PC-9 (cell line): Measurements from ENCODE around the gene HEPACAM2. TPM values are rescaled to one million over a fixed set of nuclear protein-coding genes. Genes with fewer than 3 reads are reported as not detected.

Source experiments
- Bru-seq: library from RNA; stranded (reverse); fragments of 400-500 nt; gene quantifications from one replicate; lab custom pipeline; 2021; lab: Mats Ljungman, UMichigan
- BruChase-seq, 2 experiments: library from RNA; stranded (reverse); fragments of 400-500 nt; gene quantifications; one replicate each; lab custom pipeline; 2021; lab: Mats Ljungman, UMichigan
- BruUV-seq: library from RNA; stranded (reverse); fragments of 400-500 nt; replicated peaks from 2 replicates; lab custom pipeline; 2021; lab: Mats Ljungman, UMichigan
- CTCF ChIA-PET: fragments of 300-600 bp; sonication (Branson Sonifier 250); formaldehyde crosslinking; loops from one replicate; lab custom pipeline; 2022; ENCODE audit warnings: antibody characterized with exemption; lab: Charles Lee
- POLR2A ChIA-PET: fragments of 300-600 bp; sonication (Branson Sonifier 250); formaldehyde crosslinking; loops from one replicate; lab custom pipeline; 2022; ENCODE audit warnings: antibody characterized with exemption; ENCODE audit not compliant: unreplicated experiment; lab: Charles Lee
- DNase-seq, 2 experiments: peaks; one replicate each; pipeline versions ENCODE4 v3.0.0 to v3.0.0-alpha.2; 2015 to 2022; ENCODE audit warnings: mixed read lengths in 1 of 2
- H2AFZ ChIP-seq: fragments of 200-600 bp; sonication (generic); 2 replicates; pipeline ENCODE4 v1.8.1; 2017; ENCODE audit warnings: antibody characterized with exemption
- H3F3A ChIP-seq: fragments of 200-600 bp; sonication (generic); 2 replicates; pipeline ENCODE4 v1.8.1; 2017; ENCODE audit warnings: antibody characterized with exemption, mild to moderate bottlenecking, low read depth; ENCODE audit not compliant: insufficient read depth
- H3K27ac ChIP-seq: fragments of 200-600 bp; sonication (generic); 2 replicates; pipeline ENCODE4 v1.6.1; 2016; ENCODE audit warnings: mixed run types
- H3K27me3 ChIP-seq: fragments of 200-600 bp; sonication (generic); 2 replicates; pipeline ENCODE4 v1.6.1; 2016; ENCODE audit warnings: low read depth, mixed run types; ENCODE audit not compliant: insufficient read depth
- H3K36me3 ChIP-seq: fragments of 200-600 bp; sonication (generic); 2 replicates; pipeline ENCODE4 v1.6.1; 2016; ENCODE audit warnings: low read depth, mixed run types
- H3K4me1 ChIP-seq: fragments of 200-600 bp; sonication (generic); replicated peaks from 2 replicates; pipeline ENCODE4 v1.6.1; 2016; ENCODE audit warnings: mixed run types; ENCODE audit not compliant: insufficient read depth
- H3K4me2 ChIP-seq: fragments of 200-600 bp; sonication (generic); 2 replicates; pipeline ENCODE4 v1.6.1; 2017; ENCODE audit warnings: mixed run types
- H3K4me3 ChIP-seq: fragments of 200-600 bp; sonication (generic); 2 replicates; pipeline ENCODE4 v1.6.1; 2016; ENCODE audit warnings: mixed run types
- H3K79me2 ChIP-seq: fragments of 200-600 bp; sonication (generic); 2 replicates; pipeline ENCODE4 v1.6.1; 2017; ENCODE audit warnings: low read depth, mixed run types
- H3K9me2 ChIP-seq: fragments of 200-600 bp; sonication (generic); 2 replicates; pipeline ENCODE4 v1.8.1; 2017; ENCODE audit warnings: mild to moderate bottlenecking; ENCODE audit not compliant: insufficient read depth
- H3K9me3 ChIP-seq: fragments of 200-600 bp; sonication (generic); 2 replicates; pipeline ENCODE4 v1.8.1; 2016; ENCODE audit warnings: low read depth; ENCODE audit not compliant: insufficient read depth
- H4K20me1 ChIP-seq: fragments of 200-600 bp; sonication (generic); 2 replicates; pipeline ENCODE4 v1.8.1; 2017; ENCODE audit not compliant: insufficient read depth
- EZH2 ChIP-seq: fragments of 200-600 bp; sonication (generic); IDR thresholded peaks from 2 replicates; pipeline ENCODE4 v1.8.0; 2017; ENCODE audit warnings: antibody characterized with exemption, low read depth
- intact Hi-C: fragments of 100-400 bp; cut with micrococcal nuclease; formaldehyde crosslinking; loops from one replicate; pipeline ENCODE4 v1.10.0; 2022; ENCODE audit not compliant: unreplicated experiment
- long read RNA-seq: library from polyadenylated mRNA; stranded (forward); transcript quantifications from one replicate; pipeline ENCODE4 v2.0.0, GENCODE V29; 2022
- total RNA-seq: library from RNA; stranded (reverse); gene quantifications from 2 replicates; pipeline ENCODE4 v1.2.3, GENCODE V29; 2021
- TF ChIP-seq, protein P1 (sequence below): fragments of 200-600 bp; sonication (generic); conservative IDR thresholded peaks from 2 replicates; pipeline ENCODE4 v1.6.1; 2017; ENCODE audit warnings: mixed run types, antibody characterized with exemption, mild to moderate bottlenecking, moderate library complexity

HEPACAM2 gene
- total RNA-seq, result not detected in 2 replicates
- percentile 6 among the genes with signal in this experiment for Bru-seq, nascent RNA
- not detected for BruChase-seq, experiment 1, labeled RNA remaining after a 2-hour chase
- BruChase-seq, experiment 2, labeled RNA remaining after a 6-hour chase, result percentile 7 among the genes with signal in this experiment
- long read RNA-seq, result 0 reads

DNA sequence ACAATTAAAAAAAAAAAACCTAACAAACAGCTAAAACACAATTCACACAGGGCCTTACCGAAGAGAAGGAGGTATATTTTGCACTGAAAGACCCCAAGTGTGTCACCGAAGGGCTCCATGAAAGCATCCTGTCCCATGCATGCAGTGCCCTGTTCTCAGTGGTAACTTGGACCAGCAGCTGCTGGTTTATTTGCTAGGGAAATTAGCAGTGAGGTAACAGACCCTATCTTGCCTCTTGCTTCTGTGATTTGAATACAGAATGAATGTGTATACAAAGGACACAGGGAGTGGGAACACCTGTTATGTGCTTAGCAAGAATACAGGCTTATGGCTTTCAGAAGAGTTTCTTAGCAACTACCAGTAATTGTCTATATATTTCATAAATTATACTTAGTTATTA is at the start of gene HEPACAM2:
TSS of gene HEPACAM2 (minus strand) at position 160 of the 400 bp plus-strand sequence.
- no peak within 1 kb of the TSS for H3K27ac ChIP-seq
- no peak within 1 kb of the TSS for H3K4me3 ChIP-seq
- ChIA-PET POLR2A (no interaction called here), CTCF (no interaction called here)
- H3F3A ChIP-seq, result peaks cover 4% of the 10 kb centered on the region; the same call in 1 of the 2 replicates
- no TSS peak for BruUV-seq
- no peaks in the 10 kb centered on the region for H3K27me3 ChIP-seq
- peaks cover 14% of the 10 kb centered on the region; the same call in 1 of the 2 replicates for H3K4me1 ChIP-seq
- H4K20me1 ChIP-seq, result no peaks in the 10 kb centered on the region
- H3K9me3 ChIP-seq, result no peaks in the 10 kb centered on the region
- DNase-seq, result no peak
- H3K79me2 ChIP-seq, result no peaks in the 10 kb centered on the region
- no peaks in the 10 kb centered on the region; the same call in 1 of the 2 replicates for H3K9me2 ChIP-seq
- H2AFZ ChIP-seq, result no peak within 1 kb of the TSS
- TF ChIP-seq, protein P1, sequence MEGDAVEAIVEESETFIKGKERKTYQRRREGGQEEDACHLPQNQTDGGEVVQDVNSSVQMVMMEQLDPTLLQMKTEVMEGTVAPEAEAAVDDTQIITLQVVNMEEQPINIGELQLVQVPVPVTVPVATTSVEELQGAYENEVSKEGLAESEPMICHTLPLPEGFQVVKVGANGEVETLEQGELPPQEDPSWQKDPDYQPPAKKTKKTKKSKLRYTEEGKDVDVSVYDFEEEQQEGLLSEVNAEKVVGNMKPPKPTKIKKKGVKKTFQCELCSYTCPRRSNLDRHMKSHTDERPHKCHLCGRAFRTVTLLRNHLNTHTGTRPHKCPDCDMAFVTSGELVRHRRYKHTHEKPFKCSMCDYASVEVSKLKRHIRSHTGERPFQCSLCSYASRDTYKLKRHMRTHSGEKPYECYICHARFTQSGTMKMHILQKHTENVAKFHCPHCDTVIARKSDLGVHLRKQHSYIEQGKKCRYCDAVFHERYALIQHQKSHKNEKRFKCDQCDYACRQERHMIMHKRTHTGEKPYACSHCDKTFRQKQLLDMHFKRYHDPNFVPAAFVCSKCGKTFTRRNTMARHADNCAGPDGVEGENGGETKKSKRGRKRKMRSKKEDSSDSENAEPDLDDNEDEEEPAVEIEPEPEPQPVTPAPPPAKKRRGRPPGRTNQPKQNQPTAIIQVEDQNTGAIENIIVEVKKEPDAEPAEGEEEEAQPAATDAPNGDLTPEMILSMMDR, result no peak
- no peak for TF ChIP-seq EZH2
- H3K4me2 ChIP-seq, result no peak within 1 kb of the TSS
- intact Hi-C loops, result loop anchor here (10.0 kb wide), 1 partner anchor 532 kb away; no protein-coding TSS in a partner anchor
- no peaks in the 10 kb centered on the region for H3K36me3 ChIP-seq

DNA sequence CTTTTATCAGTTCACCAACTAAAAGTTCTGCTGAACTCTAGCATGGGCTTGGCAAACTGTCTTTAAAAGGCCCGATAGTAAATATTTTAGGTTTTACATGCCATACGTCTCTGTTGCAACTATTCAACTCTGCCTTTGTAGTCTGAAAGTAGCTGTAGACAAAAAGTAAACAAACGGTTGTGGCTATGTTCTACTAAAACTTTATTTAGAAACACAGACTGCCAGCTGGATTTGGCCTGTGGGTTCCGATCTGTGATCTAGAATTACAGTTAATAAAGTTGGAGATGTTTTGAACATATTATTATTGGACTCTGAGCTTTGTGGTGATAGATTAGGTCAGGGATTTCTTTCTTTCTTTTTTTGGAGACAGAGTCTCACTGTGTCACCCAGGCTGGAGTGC is 39.0 kb upstream of the HEPACAM2 start:
- Histone ChIP-seq H3K4me3 (no peak overlapping the region), H3K9me2 (no peaks in the 10 kb centered on the region), H2AFZ (no peak overlapping the region), H3K4me2 (no peak overlapping the region), H3K4me1 (no peaks in the 10 kb centered on the region), H3K27ac (no peak overlapping the region), H3K79me2 (no peaks in the 10 kb centered on the region), H3K36me3 (no peaks in the 10 kb centered on the region), H4K20me1 (no peaks in the 10 kb centered on the region), H3K9me3 (no peaks in the 10 kb centered on the region), H3F3A (no peaks in the 10 kb centered on the region), H3K27me3 (no peaks in the 10 kb centered on the region)
- TF ChIP-seq EZH2, result no peak
- TF ChIP-seq, protein P1, result no peak
- no TSS peak for BruUV-seq
- no peak for DNase-seq
- ChIA-PET POLR2A (no interaction called here), CTCF (no interaction called here)
- intact Hi-C loops, result no loop called here

DNA sequence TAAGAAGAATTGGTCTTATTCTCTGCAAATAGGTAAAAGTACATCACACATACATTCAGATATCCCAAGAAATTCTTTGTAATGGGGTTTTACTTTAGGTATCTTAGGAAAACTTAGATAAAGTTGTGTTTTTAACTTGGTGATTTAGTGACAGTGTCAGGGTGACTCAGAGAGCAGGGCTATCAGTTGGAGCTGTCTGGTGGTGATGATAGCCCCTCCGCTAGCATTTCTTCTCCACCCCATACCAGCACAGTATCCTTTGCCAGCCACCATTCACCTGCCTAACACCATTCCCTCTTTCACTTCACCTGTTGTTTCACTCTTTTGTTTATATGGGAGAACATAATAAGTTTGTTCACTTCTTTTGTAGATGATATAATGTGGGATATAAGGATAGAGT is 36.3 kb upstream of the HEPACAM2 start:
- H3K9me3 ChIP-seq, result no peaks in the 10 kb centered on the region
- TF ChIP-seq EZH2, result no peak
- TF ChIP-seq, protein P1, result no peak
- no peaks in the 10 kb centered on the region for H3K4me1 ChIP-seq
- POLR2A ChIA-PET, result no interaction called here
- no peak overlapping the region for H3K4me3 ChIP-seq
- DNase-seq, result no peak
- no TSS peak for BruUV-seq
- no peaks in the 10 kb centered on the region for H3F3A ChIP-seq
- 0 out of 2 replicates have a peak, but pooled peaks cover 5% of the 10 kb centered on the region for H3K36me3 ChIP-seq
- CTCF ChIA-PET, result no interaction called here
- H2AFZ ChIP-seq, result no peak overlapping the region
- no peak overlapping the region for H3K4me2 ChIP-seq
- peaks cover 4% of the 10 kb centered on the region; the same call in 1 of the 2 replicates for H4K20me1 ChIP-seq
- no peaks in the 10 kb centered on the region for H3K9me2 ChIP-seq
- no peaks in the 10 kb centered on the region for H3K27me3 ChIP-seq
- intact Hi-C loops, result no loop called here
- H3K27ac ChIP-seq, result no peak overlapping the region
- H3K79me2 ChIP-seq, result no peaks in the 10 kb centered on the region
